HG03354 (cell line): ENCODE data around the gene BRINP1.

Source experiments
- ATAC-seq: cut with Tn5 transposase; IDR thresholded peaks from one replicate; pipeline ENCODE4 v1.9.1; 2021; ENCODE audit warnings: mild to moderate bottlenecking; ENCODE audit not compliant: unreplicated experiment, poor library complexity, severe bottlenecking

BRINP1 gene

DNA sequence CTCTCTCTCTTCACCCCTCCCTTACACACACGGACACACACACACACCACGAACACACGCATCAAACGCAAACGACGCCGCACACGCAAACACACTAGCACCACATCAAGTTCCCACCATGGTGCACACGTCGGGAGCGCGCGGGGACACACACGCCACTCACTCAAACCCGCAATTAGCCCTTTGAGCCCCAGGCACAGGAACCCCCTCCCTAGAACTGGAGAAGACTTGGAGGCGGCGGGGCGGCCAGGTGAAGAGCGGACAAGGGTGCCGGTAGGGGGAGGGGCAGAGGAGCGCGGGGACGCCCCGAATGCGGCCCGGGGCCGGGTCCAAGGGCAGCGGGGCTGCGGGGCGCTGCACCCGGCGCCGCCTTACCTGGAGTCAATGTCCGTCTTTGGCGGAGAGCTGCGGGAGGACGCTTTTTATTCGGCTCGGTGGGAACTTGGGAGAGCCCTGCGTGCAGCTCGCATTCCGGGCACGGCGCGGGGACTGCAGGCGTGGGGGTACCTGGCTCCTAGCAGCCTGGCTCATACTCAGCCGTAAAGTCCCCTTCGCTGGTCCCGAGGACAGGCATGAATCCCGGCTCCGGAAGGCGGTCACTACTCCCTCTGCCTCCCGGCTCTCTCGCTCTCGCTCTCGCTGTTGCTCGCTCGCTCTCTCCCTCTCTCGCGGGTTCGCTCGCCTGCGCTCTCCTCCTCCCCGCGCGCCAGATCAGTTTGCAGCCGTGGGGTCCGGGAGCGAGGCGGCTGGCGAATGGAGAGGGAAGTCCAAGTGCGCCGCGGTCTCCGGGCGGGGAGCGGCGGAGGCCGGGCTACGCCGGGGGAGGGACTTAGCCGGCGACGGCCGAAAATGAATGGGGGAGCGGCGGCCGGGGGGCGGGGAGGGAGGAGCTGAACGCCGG lies at the start of gene BRINP1:
BRINP1 (minus strand) TSS at position 755 of the 901 bp plus-strand sequence. CDS start 56,080 bp downstream, outside the sequence.
- ATAC-seq: no peak

GRCh38 chr9:119418721-119419120 lies 49.5 kb upstream of the BRINP1 start:
- ATAC-seq: no peak

DNA sequence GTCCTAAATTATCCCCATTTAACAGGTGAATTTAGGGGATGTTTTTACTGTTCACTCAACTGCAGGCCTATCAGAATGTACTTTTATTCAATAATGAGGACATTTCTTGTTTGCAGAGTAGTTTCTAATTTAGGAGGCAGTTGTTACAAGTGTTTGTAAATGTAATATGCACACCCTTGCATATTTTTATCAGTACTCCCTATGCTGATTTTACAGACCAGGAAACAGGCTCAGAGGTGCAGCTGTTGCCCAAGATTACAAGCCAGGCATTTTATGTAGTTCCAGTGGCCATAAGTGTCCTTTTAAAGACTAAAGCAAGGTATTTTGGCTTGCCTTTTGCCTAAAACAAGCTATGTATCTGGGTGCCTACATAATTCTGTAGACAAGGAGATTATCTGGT lies 47.6 kb upstream of the BRINP1 start:
- no peak for ATAC-seq

GRCh38 chr9:119412399-119412798 lies 43.2 kb upstream of the BRINP1 start:
- ATAC-seq: no peak

GRCh38 chr9:119409552-119409951 lies 40.3 kb upstream of the BRINP1 start:
- no peak for ATAC-seq

DNA sequence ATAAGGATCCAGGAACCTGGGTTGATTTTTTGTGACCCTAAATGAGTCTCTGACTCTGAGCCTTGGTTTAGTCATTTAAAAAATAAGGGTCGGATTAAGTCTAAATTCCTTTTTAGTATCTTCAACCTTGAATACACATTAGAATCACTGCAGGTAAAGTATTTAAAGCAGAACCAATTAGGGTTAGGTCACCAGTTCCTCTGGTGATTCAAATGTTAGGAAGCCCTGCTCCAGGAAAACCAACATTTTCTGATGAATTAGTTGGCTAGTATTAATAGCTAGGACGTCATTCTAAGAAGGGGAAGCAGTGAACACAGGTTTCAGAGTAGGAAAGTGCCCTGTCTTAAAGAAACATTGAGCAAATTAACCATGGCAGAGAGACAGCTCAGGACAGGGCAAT lies 31.4 kb upstream of the BRINP1 start:
- ATAC-seq: no peak

DNA sequence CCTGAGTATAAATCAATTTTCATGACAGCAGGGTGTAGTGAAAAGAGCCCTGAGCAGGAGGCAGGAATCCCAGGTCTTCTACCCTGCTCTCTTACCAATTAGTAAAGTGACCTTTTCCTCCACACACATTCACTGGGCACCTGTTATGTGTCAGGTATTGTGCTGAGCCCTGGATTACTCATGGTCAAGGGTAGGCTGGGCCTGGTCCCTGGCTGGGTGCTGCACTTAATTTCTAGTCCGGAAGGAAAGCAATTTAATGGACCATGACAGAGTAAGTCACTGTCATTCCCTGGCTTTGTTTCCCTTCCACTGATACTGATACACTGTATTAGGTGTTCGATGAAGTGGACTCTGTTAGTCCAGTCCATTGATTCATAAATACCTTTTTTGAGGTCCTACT lies 29.1 kb upstream of the BRINP1 start:
- no peak for ATAC-seq

- ATAC-seq: no peak
Observed at GRCh38 chr9:119391878-119392277, 22.6 kb upstream of the BRINP1 start.

DNA sequence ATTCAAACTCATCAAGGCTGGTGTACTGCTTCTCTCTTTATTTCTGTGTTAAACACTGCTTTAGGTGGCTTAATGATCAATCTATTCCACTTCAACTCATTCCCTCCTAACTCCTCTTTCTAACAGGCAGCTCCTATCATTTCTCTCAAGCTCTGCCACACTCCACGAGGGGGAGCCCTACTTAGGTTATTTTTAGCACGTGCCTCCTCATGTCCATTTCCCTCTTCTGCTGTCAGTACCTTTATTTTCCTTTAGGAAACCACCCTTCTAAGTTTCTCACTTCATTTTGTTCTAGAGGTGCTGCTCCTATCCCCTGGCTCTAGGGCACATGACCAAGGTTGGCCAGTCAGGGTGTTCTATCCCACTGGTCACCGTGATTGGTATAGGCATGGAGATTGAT lies 6.7 kb upstream of the BRINP1 start:
- peak; percentile 49 for ATAC-seq

DNA sequence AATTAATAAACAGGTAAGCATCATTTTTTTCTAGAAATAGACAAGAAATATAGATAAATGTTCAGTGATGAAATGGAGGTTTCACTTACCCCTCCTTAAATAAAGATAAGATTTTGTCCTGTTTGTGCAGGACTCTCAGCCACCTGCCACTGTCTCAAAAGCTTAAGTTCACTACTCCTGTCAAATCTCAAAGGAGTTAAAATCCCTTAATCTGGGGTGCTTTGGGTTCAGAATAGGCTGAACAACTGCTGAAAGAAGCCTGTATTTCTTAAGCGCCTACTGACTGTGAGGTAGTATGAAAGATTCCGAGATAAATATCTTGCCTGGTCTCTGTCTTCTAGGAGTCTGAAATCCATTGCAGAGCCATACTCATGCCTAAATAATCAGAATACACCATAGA lies 3.7 kb upstream of the BRINP1 start:
- no peak for ATAC-seq

DNA sequence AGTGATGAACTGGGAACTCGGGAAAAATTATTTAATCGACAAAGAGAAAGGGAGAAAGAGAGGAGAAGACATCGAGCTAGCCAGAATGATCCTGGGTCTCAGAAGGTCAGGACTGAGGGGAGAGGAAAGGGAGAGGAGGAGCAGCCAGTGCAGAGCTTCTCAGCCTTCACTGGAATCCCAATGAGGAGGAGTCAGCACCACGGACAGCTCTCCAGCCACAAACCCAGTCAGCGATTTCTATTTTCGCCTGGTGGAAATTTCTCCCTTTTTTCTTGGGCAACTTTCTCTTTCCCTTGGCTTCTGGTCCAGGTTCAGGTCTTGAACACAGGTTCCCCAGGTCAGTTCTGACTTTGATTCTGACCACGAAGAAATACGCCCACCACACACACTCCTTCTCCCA lies 1.6 kb upstream of the BRINP1 start:
- no peak for ATAC-seq

- no peak for ATAC-seq
Observed at GRCh38 chr9:119369680-119370366, 588 bp upstream of the BRINP1 start.

DNA sequence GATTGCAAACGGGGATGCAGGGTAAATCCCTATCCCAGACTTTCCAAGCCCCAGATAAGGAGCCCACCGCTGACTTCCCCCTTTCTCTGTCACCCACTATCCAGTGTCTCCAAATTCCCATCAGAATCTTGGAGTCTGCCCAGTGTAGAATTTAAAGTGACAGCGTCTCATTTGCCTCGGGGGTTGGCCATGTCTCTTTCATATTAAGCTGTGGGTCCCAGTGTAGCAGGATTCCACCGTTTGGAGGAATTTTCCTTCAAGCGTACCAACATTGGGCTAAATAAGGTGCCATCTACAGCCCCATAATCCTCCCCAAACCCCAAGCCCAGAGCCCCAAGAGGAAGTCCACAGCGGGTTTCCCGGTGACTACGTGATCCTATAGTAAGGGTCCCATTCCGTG lies 1.1 kb downstream of the BRINP1 start:
- no peak for ATAC-seq

GRCh38 chr9:119367683-119368075 lies 1.6 kb downstream of the BRINP1 start:
- no peak for ATAC-seq

- no peak for ATAC-seq
Observed at GRCh38 chr9:119366909-119367682, 2.1 kb downstream of the BRINP1 start.

- ATAC-seq: no peak
Observed at GRCh38 chr9:119365291-119366027, 3.8 kb downstream of the BRINP1 start.

DNA sequence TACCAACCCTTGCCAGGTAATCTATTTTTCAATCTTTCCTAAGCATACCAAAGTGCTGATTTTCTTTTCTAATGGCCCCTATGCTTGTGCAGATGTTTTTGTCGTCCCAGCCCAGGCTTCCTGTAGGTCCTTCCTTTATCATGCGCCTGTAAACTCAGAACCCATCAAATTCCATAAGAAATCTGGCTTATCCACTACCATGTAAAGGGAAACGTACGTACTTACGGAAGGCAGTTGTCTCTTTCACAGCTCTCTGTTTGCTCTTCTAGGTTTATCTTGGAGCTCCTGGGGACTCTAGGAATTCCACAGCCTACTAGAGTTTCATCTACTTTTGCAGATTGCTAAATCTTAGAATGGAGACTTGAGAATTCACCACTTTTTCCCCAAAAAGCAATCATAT lies 9.0 kb downstream of the BRINP1 start:
- ATAC-seq: no peak

- no peak for ATAC-seq
Observed at GRCh38 chr9:119357336-119358096, 11.7 kb downstream of the BRINP1 start.

- no peak for ATAC-seq
Observed at GRCh38 chr9:119349351-119349825, 19.8 kb downstream of the BRINP1 start.
